ENCODE data around the gene BPNT1. TPM values are rescaled to one million over a fixed set of nuclear protein-coding genes. Genes with fewer than 3 reads are reported as not detected.

Gene BPNT1
- total and polyA plus RNA-seq, 4 donors: 11.5 to 16.4 (median 12.6) TPM

GRCh38 chr1:220124542-220124941 is 35.0 kb upstream of the BPNT1 start:
- no peak overlapping the region for H3K27ac ChIP-seq (ENCODE audit: low read depth in 1 of 2, low read length in 2 of 2)
- DNase-seq (ENCODE audit: low spot score): no peak
- no peak overlapping the region for H3K4me3 ChIP-seq (ENCODE audit: low read depth in 1 of 3, low read length in 3 of 3)
- no peaks in the 10 kb centered on the region for H3K9me3 ChIP-seq (ENCODE audit: control insufficient read depth in 4 of 4, low read length in 3 of 4)
- WGBS: 54% methylated on average over 1 of the region's 1 CpG
- no peaks in the 10 kb centered on the region for H3K27me3 ChIP-seq (ENCODE audit: control insufficient read depth in 4 of 4, insufficient read depth in 4 of 4, low read length in 3 of 4)
- H3K36me3 ChIP-seq (ENCODE audit: control insufficient read depth in 4 of 4, insufficient read depth in 3 of 4, low read depth in 1 of 4, low read length in 3 of 4): peaks cover 3 to 25% (median 12%) of the 10 kb centered on the region in 4 donors
- no peak overlapping the region for H3K9ac ChIP-seq (ENCODE audit: low read depth in 1 of 2, low read length in 2 of 2)
- H3K4me1 ChIP-seq (ENCODE audit: control insufficient read depth in 4 of 4, insufficient read depth in 4 of 4, low read length in 3 of 4): peaks cover 0 to 7% (median under 1%) of the 10 kb centered on the region in 4 donors
- TF ChIP-seq ZBTB33 (IDR thresholded peaks at IDR 0.05) (no peak), REST (IDR thresholded peaks at IDR 0.05) (no peak), GABPA (IDR thresholded peaks at IDR 0.05 in 1 of 2, conservative IDR thresholded peaks at IDR 0.05 in 1 of 2) (no peak), EGR1 (IDR thresholded peaks at IDR 0.05; ENCODE audit: low read depth in 2 of 2) (no peak), MAX (IDR thresholded peaks at IDR 0.05) (no peak), NR2F2 (IDR thresholded peaks at IDR 0.05) (no peak), ATF3 (IDR thresholded peaks at IDR 0.05) (no peak), FOXA2 (IDR thresholded peaks at IDR 0.05) (no peak), RAD21 (IDR thresholded peaks at IDR 0.05) (no peak), JUND (IDR thresholded peaks at IDR 0.05) (no peak), YY1 (IDR thresholded peaks at IDR 0.05) (no peak), HNF4G (IDR thresholded peaks at IDR 0.05) (no peak), CTCF (IDR thresholded peaks at IDR 0.05; ENCODE audit: low read depth, low read length, missing input control) (no peak), RXRA (IDR thresholded peaks at IDR 0.05) (no peak), SP1 (IDR thresholded peaks at IDR 0.05) (no peak), HNF4A (conservative IDR thresholded peaks at IDR 0.05) (no peak)

- H3K4me3 ChIP-seq (ENCODE audit: low read depth in 1 of 3, low read length in 3 of 3): no peak overlapping the region
- H3K27me3 ChIP-seq (ENCODE audit: control insufficient read depth in 4 of 4, insufficient read depth in 4 of 4, low read length in 3 of 4): no peaks in the 10 kb centered on the region
- DNase-seq (ENCODE audit: low spot score): no peak
- H3K9me3 ChIP-seq (ENCODE audit: control insufficient read depth in 4 of 4, low read length in 3 of 4): no peaks in the 10 kb centered on the region
- H3K27ac ChIP-seq (ENCODE audit: low read depth in 1 of 2, low read length in 2 of 2): no peak overlapping the region
- H3K36me3 ChIP-seq (ENCODE audit: control insufficient read depth in 4 of 4, insufficient read depth in 3 of 4, low read depth in 1 of 4, low read length in 3 of 4): peaks cover 0 to 21% (median 8%) of the 10 kb centered on the region in 4 donors
- H3K4me1 ChIP-seq (ENCODE audit: control insufficient read depth in 4 of 4, insufficient read depth in 4 of 4, low read length in 3 of 4): peaks cover 0 to 7% (median under 1%) of the 10 kb centered on the region in 4 donors
- H3K9ac ChIP-seq (ENCODE audit: low read depth in 1 of 2, low read length in 2 of 2): no peak overlapping the region
- TF ChIP-seq SP1 (IDR thresholded peaks at IDR 0.05) (no peak), REST (IDR thresholded peaks at IDR 0.05) (no peak), FOXA2 (IDR thresholded peaks at IDR 0.05) (no peak), EGR1 (IDR thresholded peaks at IDR 0.05; ENCODE audit: low read depth in 2 of 2) (no peak), YY1 (IDR thresholded peaks at IDR 0.05) (no peak), HNF4G (IDR thresholded peaks at IDR 0.05) (no peak), NR2F2 (IDR thresholded peaks at IDR 0.05) (no peak), ZBTB33 (IDR thresholded peaks at IDR 0.05) (no peak), RAD21 (IDR thresholded peaks at IDR 0.05) (peak in 1 of 2 donors; percentile 23), TAF1 (conservative IDR thresholded peaks at IDR 0.05) (no peak), RXRA (IDR thresholded peaks at IDR 0.05) (no peak)
These were observed 34.3 kb upstream of the BPNT1 start for GRCh38 chr1:220123889-220124288.
